ENCODE measurements around the gene LRP1. TPM values are rescaled to one million over a fixed set of nuclear protein-coding genes. Genes with fewer than 3 reads are reported as not detected.

The LRP1 gene
- total RNA-seq, 1 donor from 2014 or later, result 369 TPM

DNA sequence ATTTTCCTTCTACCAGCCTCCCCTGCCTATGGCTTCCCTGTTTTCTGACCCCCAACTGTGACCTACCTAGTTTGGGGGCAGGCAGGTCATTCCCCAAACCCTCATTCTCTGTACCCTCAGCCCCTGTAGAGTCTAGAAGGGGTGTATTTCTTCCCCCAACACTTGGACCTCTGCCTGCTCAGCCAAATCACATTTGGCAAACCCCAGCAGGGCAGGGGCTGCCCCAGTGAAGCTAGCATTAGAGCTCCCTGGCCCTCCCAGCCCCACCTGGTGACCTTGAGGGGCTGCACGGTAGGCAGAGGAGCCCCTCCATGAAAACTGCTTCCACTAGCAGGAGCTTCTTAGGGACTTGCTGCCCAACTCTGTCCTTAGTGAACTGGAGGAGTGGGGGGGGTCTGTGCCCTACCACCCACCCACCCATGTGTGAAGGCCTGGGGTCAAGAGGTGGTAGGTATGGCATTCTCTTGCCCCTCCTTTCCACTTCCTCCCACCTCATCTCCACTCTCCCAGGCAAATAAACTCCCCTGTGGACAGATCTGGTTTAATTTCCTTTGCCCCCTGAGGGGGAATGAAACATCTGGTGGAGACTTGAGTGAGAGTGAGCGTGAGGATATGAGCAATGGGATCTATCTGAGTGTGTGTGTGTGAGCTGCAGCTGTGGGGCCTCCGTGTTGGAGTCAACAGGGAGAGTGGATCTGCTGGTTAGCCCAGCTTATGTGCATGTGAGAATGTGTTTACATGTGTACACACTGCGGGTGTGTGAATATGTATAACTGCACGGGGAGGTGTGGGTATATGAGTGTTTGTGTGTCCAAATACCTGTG, 90.0 kb downstream of the LRP1 start:
- H3K27ac Mint-ChIP-seq (ENCODE audit: unreplicated experiment), result no peak overlapping the region
- Histone ChIP-seq H4K20me1 (ENCODE audit: insufficient read depth, low read length) (peaks cover 59% of the 10 kb centered on the region), H3K27ac (ENCODE audit: low read depth, low read length) (no peak overlapping the region), H3K27me3 (ENCODE audit: insufficient read depth, low read length) (peaks cover 69% of the 10 kb centered on the region), H3K4me1 (ENCODE audit: insufficient read depth, low read length) (peaks cover 11% of the 10 kb centered on the region), H3K4me3 (ENCODE audit: insufficient read depth, low read depth, low read length) (no peak overlapping the region), H3K79me2 (ENCODE audit: insufficient read depth, low read length) (no peaks in the 10 kb centered on the region), H3K36me3 (ENCODE audit: insufficient read depth, low read length) (no peaks in the 10 kb centered on the region), H3K9me3 (ENCODE audit: insufficient read depth, low read depth, low read length) (peaks cover 3% of the 10 kb centered on the region), H3K4me2 (ENCODE audit: low read length) (no peak overlapping the region), H2AFZ (ENCODE audit: low read depth, low read length) (no peak overlapping the region), H3K9ac (ENCODE audit: low read length) (no peak overlapping the region)
- no peak for DNase-seq (ENCODE audit: low read depth)
- FAIRE-seq, result no peak
- TF ChIP-seq, protein P1, sequence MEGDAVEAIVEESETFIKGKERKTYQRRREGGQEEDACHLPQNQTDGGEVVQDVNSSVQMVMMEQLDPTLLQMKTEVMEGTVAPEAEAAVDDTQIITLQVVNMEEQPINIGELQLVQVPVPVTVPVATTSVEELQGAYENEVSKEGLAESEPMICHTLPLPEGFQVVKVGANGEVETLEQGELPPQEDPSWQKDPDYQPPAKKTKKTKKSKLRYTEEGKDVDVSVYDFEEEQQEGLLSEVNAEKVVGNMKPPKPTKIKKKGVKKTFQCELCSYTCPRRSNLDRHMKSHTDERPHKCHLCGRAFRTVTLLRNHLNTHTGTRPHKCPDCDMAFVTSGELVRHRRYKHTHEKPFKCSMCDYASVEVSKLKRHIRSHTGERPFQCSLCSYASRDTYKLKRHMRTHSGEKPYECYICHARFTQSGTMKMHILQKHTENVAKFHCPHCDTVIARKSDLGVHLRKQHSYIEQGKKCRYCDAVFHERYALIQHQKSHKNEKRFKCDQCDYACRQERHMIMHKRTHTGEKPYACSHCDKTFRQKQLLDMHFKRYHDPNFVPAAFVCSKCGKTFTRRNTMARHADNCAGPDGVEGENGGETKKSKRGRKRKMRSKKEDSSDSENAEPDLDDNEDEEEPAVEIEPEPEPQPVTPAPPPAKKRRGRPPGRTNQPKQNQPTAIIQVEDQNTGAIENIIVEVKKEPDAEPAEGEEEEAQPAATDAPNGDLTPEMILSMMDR (IDR thresholded peaks at IDR 0.05; ENCODE audit: insufficient read depth, low read depth, low read length), result no peak
- TF ChIP-seq EZH2 (IDR thresholded peaks at IDR 0.05; ENCODE audit: insufficient read depth, low read length), result no peak
- peaks cover 9% of the 10 kb centered on the region for H3K36me3 Mint-ChIP-seq (ENCODE audit: low read depth, unreplicated experiment)
- H3K4me1 Mint-ChIP-seq (ENCODE audit: low read depth, unreplicated experiment), result peaks cover 41% of the 10 kb centered on the region
- peaks cover 3% of the 10 kb centered on the region for H3K9me3 Mint-ChIP-seq (ENCODE audit: unreplicated experiment)
- peak overlapping the region; percentile 90 for H3K4me3 Mint-ChIP-seq (ENCODE audit: unreplicated experiment)
- peaks cover 60% of the 10 kb centered on the region for H3K27me3 Mint-ChIP-seq (ENCODE audit: low read depth, unreplicated experiment)

- TF ChIP-seq, protein P1 (IDR thresholded peaks at IDR 0.05; ENCODE audit: insufficient read depth, low read depth, low read length), result no peak
- peak; percentile 74 for TF ChIP-seq EZH2 (IDR thresholded peaks at IDR 0.05; ENCODE audit: insufficient read depth, low read length)
- peaks cover 3% of the 10 kb centered on the region for H3K9me3 ChIP-seq (ENCODE audit: insufficient read depth, low read depth, low read length)
- no peaks in the 10 kb centered on the region for H3K79me2 ChIP-seq (ENCODE audit: insufficient read depth, low read length)
- Mint-ChIP-seq H3K9me3 (ENCODE audit: unreplicated experiment) (peaks cover 4% of the 10 kb centered on the region), H3K36me3 (ENCODE audit: low read depth, unreplicated experiment) (peaks cover 8% of the 10 kb centered on the region), H3K4me3 (ENCODE audit: unreplicated experiment) (peak overlapping the region; percentile 17), H3K27me3 (ENCODE audit: low read depth, unreplicated experiment) (peaks cover 71% of the 10 kb centered on the region), H3K27ac (ENCODE audit: unreplicated experiment) (no peak overlapping the region), H3K4me1 (ENCODE audit: low read depth, unreplicated experiment) (peaks cover 29% of the 10 kb centered on the region)
- H3K4me2 ChIP-seq (ENCODE audit: low read length), result no peak overlapping the region
- no peak overlapping the region for H3K9ac ChIP-seq (ENCODE audit: low read length)
- no peaks in the 10 kb centered on the region for H3K36me3 ChIP-seq (ENCODE audit: insufficient read depth, low read length)
- no peak overlapping the region for H2AFZ ChIP-seq (ENCODE audit: low read depth, low read length)
- DNase-seq (ENCODE audit: low read depth), result no peak
- peaks cover 70% of the 10 kb centered on the region for H3K27me3 ChIP-seq (ENCODE audit: insufficient read depth, low read length)
- FAIRE-seq, result no peak
- no peak overlapping the region for H3K4me3 ChIP-seq (ENCODE audit: insufficient read depth, low read depth, low read length)
- peaks cover 49% of the 10 kb centered on the region for H4K20me1 ChIP-seq (ENCODE audit: insufficient read depth, low read length)
- H3K27ac ChIP-seq (ENCODE audit: low read depth, low read length), result no peak overlapping the region
- H3K4me1 ChIP-seq (ENCODE audit: insufficient read depth, low read length), result peaks cover 11% of the 10 kb centered on the region
These were observed 91.1 kb downstream of the LRP1 start for GRCh38 chr12:57219205-57219992.

All from astrocyte (in vitro differentiated cells and primary cell).